Eye (tissue), 1 donor: ENCODE measurements around the gene SLC45A1.

Experiments
- DNase-seq: peaks from one replicate; pipeline ENCODE4 v3.0.0-alpha.2; 2015

Gene SLC45A1

GRCh38 chr1:8338526-8339202 is 20.8 kb downstream of the SLC45A1 start:
- no peak for DNase-seq

GRCh38 chr1:8339203-8339600 is 21.3 kb downstream of the SLC45A1 start:
- DNase-seq: no peak

- no peak for DNase-seq
Measured at GRCh38 chr1:8340448-8340847, 22.5 kb downstream of the SLC45A1 start.

- DNase-seq: no peak
Measured at GRCh38 chr1:8342325-8342724, 24.4 kb downstream of the SLC45A1 start.

GRCh38 chr1:8343044-8343443 is 25.1 kb downstream of the SLC45A1 start:
- no peak for DNase-seq

- DNase-seq: peak; percentile 78
Measured at GRCh38 chr1:8343464-8344001, 25.6 kb downstream of the SLC45A1 start.

- no peak for DNase-seq
Measured at GRCh38 chr1:8344893-8345507, 27.1 kb downstream of the SLC45A1 start.

- DNase-seq: no peak
Measured at GRCh38 chr1:8345621-8346415, 27.9 kb downstream of the SLC45A1 start.

GRCh38 chr1:8347635-8348034 is 29.7 kb downstream of the SLC45A1 start:
- no peak for DNase-seq

- peak; percentile 34 for DNase-seq
Measured at GRCh38 chr1:8348047-8348776, 30.3 kb downstream of the SLC45A1 start.

GRCh38 chr1:8348777-8349472 is 31.0 kb downstream of the SLC45A1 start:
- peak; percentile 87 for DNase-seq

GRCh38 chr1:8349473-8349865 is 31.6 kb downstream of the SLC45A1 start:
- no peak for DNase-seq

GRCh38 chr1:8349961-8350360 is 32.0 kb downstream of the SLC45A1 start:
- DNase-seq: peak; percentile 43

- no peak for DNase-seq
Measured at GRCh38 chr1:8350914-8351684, 33.2 kb downstream of the SLC45A1 start.

GRCh38 chr1:8351693-8352470 is 34.0 kb downstream of the SLC45A1 start:
- peak; percentile 53 for DNase-seq

- no peak for DNase-seq
Measured at GRCh38 chr1:8352471-8352845, 34.5 kb downstream of the SLC45A1 start.

GRCh38 chr1:8352886-8353785 is 35.2 kb downstream of the SLC45A1 start:
- DNase-seq: no peak

- no peak for DNase-seq
Measured at GRCh38 chr1:8354038-8354437, 36.1 kb downstream of the SLC45A1 start.

- no peak for DNase-seq
Measured at GRCh38 chr1:8355439-8356255, 37.7 kb downstream of the SLC45A1 start.
